Amniotic epithelial cell (primary cell): ENCODE data around the gene HSD17B14.
"Not testable (repeated sequence)": the region's sequence is repeated elsewhere in the genome, so short reads cannot be mapped to it uniquely, and the experiment has no call there.

ENCODE experiments used
- DNase-seq: peaks from one replicate; pipeline ENCODE4 v3.0.0-alpha.2; 2010; ENCODE audit warnings: low read depth

The HSD17B14 gene

GRCh38 chr19:48836089-48837017, at the start of gene HSD17B14:
Gene HSD17B14, minus strand, starts transcription at chr19:48836491. Its CDS starts 80 bp downstream, at chr19:48836411.
- peak; percentile 71 for DNase-seq

GRCh38 chr19:48883726-48884125, 47.4 kb upstream of the HSD17B14 start:
- no peak for DNase-seq

GRCh38 chr19:48881741-48882657, 45.7 kb upstream of the HSD17B14 start:
- DNase-seq = no peak

- DNase-seq = not testable (repeated sequence)
Observed at GRCh38 chr19:48879696-48880095, 43.4 kb upstream of the HSD17B14 start.

GRCh38 chr19:48879025-48879637, 42.8 kb upstream of the HSD17B14 start:
- no peak for DNase-seq

- peak; percentile 97 for DNase-seq
Observed at GRCh38 chr19:48878196-48879024, 42.1 kb upstream of the HSD17B14 start.

GRCh38 chr19:48877855-48878195, 41.5 kb upstream of the HSD17B14 start:
- no peak for DNase-seq

- not testable (repeated sequence) for DNase-seq
Observed at GRCh38 chr19:48876043-48876981, 40.0 kb upstream of the HSD17B14 start.

- DNase-seq = peak; percentile 91
Observed at GRCh38 chr19:48874303-48875135, 38.2 kb upstream of the HSD17B14 start.

- DNase-seq = peak; percentile 68
Observed at GRCh38 chr19:48873476-48874302, 37.4 kb upstream of the HSD17B14 start.

GRCh38 chr19:48872884-48873475, 36.7 kb upstream of the HSD17B14 start:
- peak; percentile 93 for DNase-seq

- peak; percentile 95 for DNase-seq
Observed at GRCh38 chr19:48872182-48872883, 36.0 kb upstream of the HSD17B14 start, which contains the start of gene PPP1R15A. Gene PPP1R15A, plus strand, starts transcription at chr19:48872421. Its CDS starts 813 bp downstream, at chr19:48873234.

GRCh38 chr19:48871471-48872181, 35.3 kb upstream of the HSD17B14 start:
- not testable (repeated sequence) for DNase-seq

- DNase-seq = no peak
Observed at GRCh38 chr19:48870048-48870447, 33.8 kb upstream of the HSD17B14 start.

- DNase-seq = peak; percentile 37
Observed at GRCh38 chr19:48868114-48868886, 32.0 kb upstream of the HSD17B14 start, which contains the start of gene PLEKHA4. Gene PLEKHA4, minus strand, starts transcription at chr19:48868617. Its CDS starts 997 bp downstream, at chr19:48867620.

GRCh38 chr19:48867746-48868113, 31.4 kb upstream of the HSD17B14 start:
- no peak for DNase-seq
